ENCODE measurements around the gene SCARB1. TPM values are rescaled to one million over a fixed set of nuclear protein-coding genes. Genes with fewer than 3 reads are reported as not detected.

The SCARB1 gene
- total and polyA plus RNA-seq, 2 experiments from 2014 or later = 2.2 to 5.2 TPM

DNA sequence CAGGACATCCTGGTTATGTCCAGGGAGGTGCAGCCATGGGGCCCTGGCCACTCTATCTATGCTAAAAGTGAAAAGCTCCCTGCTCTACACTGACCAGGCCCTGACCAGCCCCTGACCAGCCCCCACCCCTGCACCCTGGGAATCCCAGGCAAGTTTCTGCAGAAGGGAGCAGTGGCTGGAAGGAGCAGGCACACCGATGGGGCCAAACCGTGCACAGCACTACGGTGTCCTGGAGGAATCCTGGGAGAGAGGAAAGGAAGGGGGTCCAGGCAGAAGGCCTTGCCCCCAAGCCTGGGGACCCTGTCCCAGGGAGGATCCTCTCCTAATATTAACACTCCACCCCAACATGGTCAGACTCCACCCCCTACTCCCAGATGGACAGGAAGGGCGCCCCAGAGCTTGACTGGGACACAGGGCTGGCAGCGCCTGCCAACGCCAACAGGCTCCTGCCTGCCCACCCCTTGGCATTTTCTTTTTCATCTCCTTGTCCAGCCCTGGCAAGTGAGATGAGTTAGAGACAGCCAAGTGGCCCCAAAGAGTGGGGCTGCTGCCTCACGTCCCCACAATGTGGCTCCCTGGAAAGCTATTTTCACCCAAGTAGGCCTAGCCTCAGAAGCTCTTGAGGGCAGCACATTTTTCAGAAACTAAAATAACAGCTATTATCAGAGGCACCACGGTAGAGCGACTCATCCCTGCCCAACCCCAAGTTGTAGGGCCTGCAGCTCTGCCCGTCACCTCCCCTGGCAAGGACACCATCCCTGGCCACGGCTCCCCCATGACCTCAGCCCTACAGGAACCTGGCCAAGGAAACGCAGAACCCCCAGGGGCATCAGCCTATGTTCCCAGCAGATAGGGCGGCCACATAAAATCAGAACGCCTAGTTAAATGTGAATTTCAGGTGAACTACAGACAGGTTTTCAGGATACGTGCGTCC is 82.6 kb downstream of the SCARB1 start:
- Histone ChIP-seq H3K9ac (no peak overlapping the region), H3K27ac (no peak overlapping the region), H3K4me1 (ENCODE audit: insufficient read depth) (no peaks in the 10 kb centered on the region), H3K27me3 (replicated peaks; ENCODE audit: insufficient read depth) (no peaks in the 10 kb centered on the region), H4K20me1 (ENCODE audit: insufficient read depth) (no peaks in the 10 kb centered on the region), H3K4me2 (ENCODE audit: unreplicated experiment) (no peak overlapping the region), H3K9me2 (ENCODE audit: insufficient read depth) (no peaks in the 10 kb centered on the region), H2AFZ (no peak overlapping the region), H3K36me3 (ENCODE audit: low read depth) (no peaks in the 10 kb centered on the region), H3K79me2 (ENCODE audit: insufficient read depth) (no peaks in the 10 kb centered on the region), H3K4me3 (no peak overlapping the region), H3F3A (ENCODE audit: insufficient read depth) (no peaks in the 10 kb centered on the region), H3K9me3 (ENCODE audit: low read depth) (no peaks in the 10 kb centered on the region)
- in situ Hi-C loops (cut with MboI) = no loop called here
- TF ChIP-seq EZH2 (IDR thresholded peaks at IDR 0.05; ENCODE audit: insufficient read depth, poor library complexity, severe bottlenecking) (no peak), EZH2phosphoT487 (IDR thresholded peaks at IDR 0.05; ENCODE audit: insufficient read depth, low read depth) (no peak)
- DNase-seq = no peak
- WGBS, 2 experiments (ENCODE audit: low coverage in 1 of 2, low lambda C conversion rate in 2 of 2, missing lambda C conversion rate in 2 of 2) = 89 to 90% methylated on average over 16 of the region's 16 CpGs

- no peak for DNase-seq
- Histone ChIP-seq H3K36me3 (ENCODE audit: low read depth) (no peaks in the 10 kb centered on the region), H3K4me2 (ENCODE audit: unreplicated experiment) (no peak overlapping the region), H2AFZ (no peak overlapping the region), H3K4me3 (no peak overlapping the region), H3K27me3 (replicated peaks; ENCODE audit: insufficient read depth) (no peaks in the 10 kb centered on the region), H3K9me3 (ENCODE audit: low read depth) (no peaks in the 10 kb centered on the region), H3K79me2 (ENCODE audit: insufficient read depth) (no peaks in the 10 kb centered on the region), H3K4me1 (ENCODE audit: insufficient read depth) (peaks cover 3% of the 10 kb centered on the region; the same call in 1 of the 2 replicates), H3K9ac (no peak overlapping the region), H3K9me2 (ENCODE audit: insufficient read depth) (no peaks in the 10 kb centered on the region), H3F3A (ENCODE audit: insufficient read depth) (peaks cover 7% of the 10 kb centered on the region), H4K20me1 (ENCODE audit: insufficient read depth) (no peaks in the 10 kb centered on the region), H3K27ac (no peak overlapping the region)
- 97 to 98% methylated on average over 3 of the region's 3 CpGs for WGBS, 2 experiments (ENCODE audit: low coverage in 1 of 2, low lambda C conversion rate in 2 of 2, missing lambda C conversion rate in 2 of 2)
- in situ Hi-C loops (cut with MboI) = no loop called here
- TF ChIP-seq EZH2phosphoT487 (IDR thresholded peaks at IDR 0.05; ENCODE audit: insufficient read depth, low read depth) (no peak), EZH2 (IDR thresholded peaks at IDR 0.05; ENCODE audit: insufficient read depth, poor library complexity, severe bottlenecking) (no peak)
These were observed 83.3 kb downstream of the SCARB1 start for GRCh38 chr12:124780336-124780735.

DNA sequence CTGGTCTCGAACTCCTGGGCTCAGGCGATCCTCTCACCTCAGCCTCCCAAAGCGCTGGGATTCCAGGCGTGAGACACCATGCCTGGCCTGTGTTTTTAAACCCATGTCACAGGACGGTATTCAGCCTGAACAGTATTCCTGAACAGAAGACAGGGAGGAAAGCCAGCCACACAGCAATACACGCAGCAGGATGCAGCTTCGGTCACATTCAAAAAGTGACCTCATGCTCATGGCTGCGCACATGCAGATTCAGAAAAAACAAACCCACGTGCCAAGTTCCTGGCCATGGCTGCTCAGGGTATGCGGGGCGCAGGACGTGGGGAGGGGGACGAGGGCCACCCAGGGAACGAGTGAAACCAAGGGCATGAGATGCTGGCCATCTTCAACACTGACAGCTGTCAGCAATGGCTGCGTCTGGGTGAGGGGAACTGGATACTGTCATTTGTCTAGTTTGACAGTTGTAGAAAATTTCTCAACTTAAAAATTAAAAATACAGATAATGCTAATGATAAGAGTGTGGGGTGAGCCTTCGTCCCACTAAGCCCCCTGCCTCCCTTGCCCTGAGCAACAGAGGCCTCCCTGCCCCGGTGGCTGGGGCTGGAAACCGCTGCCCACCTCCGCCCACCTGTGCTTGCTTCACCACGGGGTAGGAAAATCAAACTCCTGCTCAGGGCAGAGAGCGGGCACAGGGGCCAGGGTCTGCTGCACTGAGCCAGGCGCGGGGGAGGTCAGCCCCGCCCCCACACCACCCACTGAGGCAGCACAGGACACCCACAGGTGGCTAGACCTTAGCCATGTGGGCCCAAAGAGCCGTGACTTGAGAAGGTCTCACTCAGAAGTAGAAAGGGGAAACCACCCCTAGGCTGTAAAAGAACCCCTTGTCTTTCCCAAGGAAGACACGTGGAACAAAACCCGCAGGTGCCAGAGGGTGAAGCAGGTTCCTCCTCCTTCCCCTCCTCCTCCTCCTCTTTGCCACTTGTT is 84.2 kb downstream of the SCARB1 start:
- no peaks in the 10 kb centered on the region for H3K27me3 ChIP-seq (replicated peaks; ENCODE audit: insufficient read depth)
- H3K4me1 ChIP-seq (ENCODE audit: insufficient read depth) = peaks cover 8% of the 10 kb centered on the region
- peaks cover 13% of the 10 kb centered on the region for H3F3A ChIP-seq (ENCODE audit: insufficient read depth)
- no peaks in the 10 kb centered on the region for H3K9me3 ChIP-seq (ENCODE audit: low read depth)
- DNase-seq = no peak
- H2AFZ ChIP-seq = no peak overlapping the region
- no peak overlapping the region for H3K4me3 ChIP-seq
- H3K79me2 ChIP-seq (ENCODE audit: insufficient read depth) = no peaks in the 10 kb centered on the region
- no peak overlapping the region for H3K4me2 ChIP-seq (ENCODE audit: unreplicated experiment)
- H3K36me3 ChIP-seq (ENCODE audit: low read depth) = no peaks in the 10 kb centered on the region
- in situ Hi-C loops (cut with MboI) = no loop called here
- WGBS, 2 experiments (ENCODE audit: low coverage in 1 of 2, low lambda C conversion rate in 2 of 2, missing lambda C conversion rate in 2 of 2) = 73% methylated on average over 24 to 27 of the region's 27 CpGs
- H3K27ac ChIP-seq = no peak overlapping the region
- H4K20me1 ChIP-seq (ENCODE audit: insufficient read depth) = no peaks in the 10 kb centered on the region
- no peak for TF ChIP-seq EZH2 (IDR thresholded peaks at IDR 0.05; ENCODE audit: insufficient read depth, poor library complexity, severe bottlenecking)
- no peak for TF ChIP-seq EZH2phosphoT487 (IDR thresholded peaks at IDR 0.05; ENCODE audit: insufficient read depth, low read depth)
- H3K9me2 ChIP-seq (ENCODE audit: insufficient read depth) = no peaks in the 10 kb centered on the region
- no peak overlapping the region for H3K9ac ChIP-seq

- no peaks in the 10 kb centered on the region for H4K20me1 ChIP-seq (ENCODE audit: insufficient read depth)
- H3K9ac ChIP-seq = no peak overlapping the region
- no peak for DNase-seq
- 88 to 89% methylated on average over 3 to 12 of the region's 12 CpGs for WGBS, 2 experiments (ENCODE audit: low coverage in 1 of 2, low lambda C conversion rate in 2 of 2, missing lambda C conversion rate in 2 of 2)
- H3K4me2 ChIP-seq (ENCODE audit: unreplicated experiment) = no peak overlapping the region
- H3K36me3 ChIP-seq (ENCODE audit: low read depth) = no peaks in the 10 kb centered on the region
- H3F3A ChIP-seq (ENCODE audit: insufficient read depth) = peaks cover 21% of the 10 kb centered on the region
- H3K4me3 ChIP-seq = no peak overlapping the region
- peaks cover 14% of the 10 kb centered on the region for H3K4me1 ChIP-seq (ENCODE audit: insufficient read depth)
- H3K27ac ChIP-seq = no peak overlapping the region
- H3K79me2 ChIP-seq (ENCODE audit: insufficient read depth) = no peaks in the 10 kb centered on the region
- TF ChIP-seq EZH2 (IDR thresholded peaks at IDR 0.05; ENCODE audit: insufficient read depth, poor library complexity, severe bottlenecking) (no peak), EZH2phosphoT487 (IDR thresholded peaks at IDR 0.05; ENCODE audit: insufficient read depth, low read depth) (no peak)
- in situ Hi-C loops (cut with MboI) = no loop called here
- no peak overlapping the region for H2AFZ ChIP-seq
- H3K27me3 ChIP-seq (replicated peaks; ENCODE audit: insufficient read depth) = no peaks in the 10 kb centered on the region
- H3K9me3 ChIP-seq (ENCODE audit: low read depth) = no peaks in the 10 kb centered on the region
- no peaks in the 10 kb centered on the region for H3K9me2 ChIP-seq (ENCODE audit: insufficient read depth)
These were observed 85.3 kb downstream of the SCARB1 start for GRCh38 chr12:124778411-124778810.
